ENCODE results near the gene ZFHX2.

Gene ZFHX2

GRCh38 chr14:23481362-23481970 lies 70.1 kb downstream of the ZFHX2 start:
- no peaks in the 10 kb centered on the region for H3K9me3 ChIP-seq (replicated peaks; ENCODE audit: insufficient read depth, low read length)
- no peaks in the 10 kb centered on the region for H3K9me2 ChIP-seq (replicated peaks; ENCODE audit: insufficient read depth, low read length)
- no peak for DNase-seq
- no peak overlapping the region for H3K27ac ChIP-seq (ENCODE audit: low read length)
- H3K4me2 ChIP-seq (ENCODE audit: low read depth, low read length) = no peak overlapping the region
- H2AFZ ChIP-seq (ENCODE audit: low read length) = no peak overlapping the region
- no peaks in the 10 kb centered on the region for H3K79me2 ChIP-seq (ENCODE audit: low read length)
- no peaks in the 10 kb centered on the region for H3K36me3 ChIP-seq (replicated peaks; ENCODE audit: insufficient read depth, low read length)
- no peak overlapping the region for H3K9ac ChIP-seq (ENCODE audit: low read length)
- H3K4me3 ChIP-seq (ENCODE audit: low read length) = no peak overlapping the region
- no peaks in the 10 kb centered on the region for H4K20me1 ChIP-seq (ENCODE audit: insufficient read depth, low read length)
- TF ChIP-seq CTCF (IDR thresholded peaks at IDR 0.05; ENCODE audit: low read length) (no peak), EZH2phosphoT487 (IDR thresholded peaks at IDR 0.05; ENCODE audit: low read length) (no peak), EZH2 (optimal IDR thresholded peaks at IDR 0.05; ENCODE audit: low read depth, low read length) (no peak)
- H3K27me3 ChIP-seq (replicated peaks; ENCODE audit: insufficient read depth, low read length) = no peaks in the 10 kb centered on the region
- no peaks in the 10 kb centered on the region for H3K4me1 ChIP-seq (ENCODE audit: low read length)
- H3F3A ChIP-seq (ENCODE audit: insufficient read depth, low read length) = no peaks in the 10 kb centered on the region

- no peaks in the 10 kb centered on the region for H3K27me3 ChIP-seq (replicated peaks; ENCODE audit: insufficient read depth, low read length)
- H3K27ac ChIP-seq (ENCODE audit: low read length) = no peak overlapping the region
- H3K4me1 ChIP-seq (ENCODE audit: low read length) = no peaks in the 10 kb centered on the region
- no peak overlapping the region for H3K4me3 ChIP-seq (ENCODE audit: low read length)
- DNase-seq = peak; percentile 49
- H3K9me3 ChIP-seq (replicated peaks; ENCODE audit: insufficient read depth, low read length) = no peaks in the 10 kb centered on the region
- H3F3A ChIP-seq (ENCODE audit: insufficient read depth, low read length) = no peaks in the 10 kb centered on the region
- no peak overlapping the region for H3K9ac ChIP-seq (ENCODE audit: low read length)
- no peaks in the 10 kb centered on the region for H3K9me2 ChIP-seq (replicated peaks; ENCODE audit: insufficient read depth, low read length)
- no peaks in the 10 kb centered on the region for H3K36me3 ChIP-seq (replicated peaks; ENCODE audit: insufficient read depth, low read length)
- no peaks in the 10 kb centered on the region for H3K79me2 ChIP-seq (ENCODE audit: low read length)
- no peak overlapping the region for H3K4me2 ChIP-seq (ENCODE audit: low read depth, low read length)
- TF ChIP-seq EZH2 (optimal IDR thresholded peaks at IDR 0.05; ENCODE audit: low read depth, low read length) = no peak
- no peak for TF ChIP-seq EZH2phosphoT487 (IDR thresholded peaks at IDR 0.05; ENCODE audit: low read length)
- TF ChIP-seq CTCF (IDR thresholded peaks at IDR 0.05; ENCODE audit: low read length) = peak; percentile 44
- H4K20me1 ChIP-seq (ENCODE audit: insufficient read depth, low read length) = no peaks in the 10 kb centered on the region
- H2AFZ ChIP-seq (ENCODE audit: low read length) = no peak overlapping the region
Measured at GRCh38 chr14:23478109-23478759, 73.3 kb downstream of the ZFHX2 start.

- no peak for DNase-seq
- H3K4me2 ChIP-seq (ENCODE audit: low read depth, low read length) = no peak overlapping the region
- H3K36me3 ChIP-seq (replicated peaks; ENCODE audit: insufficient read depth, low read length) = no peaks in the 10 kb centered on the region
- H3K79me2 ChIP-seq (ENCODE audit: low read length) = peaks cover 16% of the 10 kb centered on the region
- no peak overlapping the region for H3K9ac ChIP-seq (ENCODE audit: low read length)
- no peak overlapping the region for H3K27ac ChIP-seq (ENCODE audit: low read length)
- H3K4me1 ChIP-seq (ENCODE audit: low read length) = no peaks in the 10 kb centered on the region
- no peaks in the 10 kb centered on the region for H3K9me3 ChIP-seq (replicated peaks; ENCODE audit: insufficient read depth, low read length)
- no peaks in the 10 kb centered on the region for H4K20me1 ChIP-seq (ENCODE audit: insufficient read depth, low read length)
- H2AFZ ChIP-seq (ENCODE audit: low read length) = no peak overlapping the region
- H3K9me2 ChIP-seq (replicated peaks; ENCODE audit: insufficient read depth, low read length) = no peaks in the 10 kb centered on the region
- no peaks in the 10 kb centered on the region for H3F3A ChIP-seq (ENCODE audit: insufficient read depth, low read length)
- no peak overlapping the region for H3K4me3 ChIP-seq (ENCODE audit: low read length)
- no peaks in the 10 kb centered on the region for H3K27me3 ChIP-seq (replicated peaks; ENCODE audit: insufficient read depth, low read length)
- no peak for TF ChIP-seq EZH2 (optimal IDR thresholded peaks at IDR 0.05; ENCODE audit: low read depth, low read length)
- TF ChIP-seq CTCF (IDR thresholded peaks at IDR 0.05; ENCODE audit: low read length) = no peak
- TF ChIP-seq EZH2phosphoT487 (IDR thresholded peaks at IDR 0.05; ENCODE audit: low read length) = no peak
Measured at GRCh38 chr14:23470947-23471346, 80.6 kb downstream of the ZFHX2 start.

All from MM.1S (cell line).